Spleen (tissue), 3 donors: Measurements from ENCODE around the gene APP.

Source experiments
- POLR2A ChIP-seq, 3 donors: fragments of 450-650 bp; IDR thresholded peaks; one replicate each; pipeline ENCODE4 v1.5.1; 2017; ENCODE audit warnings: antibody characterized with exemption in 3 of 3, mild to moderate bottlenecking in 1 of 3
- POLR2AphosphoS5 ChIP-seq, 3 donors: sonication (generic); formaldehyde crosslinking; IDR thresholded peaks; one replicate each; pipeline ENCODE4 v1.5.1; 2017; ENCODE audit warnings: antibody characterized with exemption in 3 of 3

GRCh38 chr21:25857308-25858074 lies 313.1 kb downstream of the APP start:
- TF ChIP-seq POLR2AphosphoS5 (IDR thresholded peaks at IDR 0.05) (no peak), POLR2A (IDR thresholded peaks at IDR 0.05) (no peak)
